B cell (primary cell): Measurements from ENCODE around the gene DLG2. TPM values are rescaled to one million over a fixed set of nuclear protein-coding genes. Genes with fewer than 3 reads are reported as not detected.

Experiments used
- ATAC-seq: fragments of 200-7000 bp; cut with Tn5 transposase; one replicate; pipeline ENCODE4 v1.10.0; 2021; ENCODE audit warnings: low read depth, mild to moderate bottlenecking, moderate number of reproducible peaks, moderate library complexity
- CTCF ChIA-PET: fragments of 350-600 bp; sonication (Branson Sonifier 250); formaldehyde crosslinking; loops from one replicate; lab custom pipeline; 2021; ENCODE audit warnings: antibody characterized with exemption, inconsistent platforms; lab: Charles Lee
- POLR2A ChIA-PET: fragments of 350-600 bp; sonication (Branson Sonifier 250); formaldehyde crosslinking; loops from one replicate; lab custom pipeline; 2021; ENCODE audit warnings: antibody characterized with exemption; lab: Charles Lee
- DNase-seq: peaks from one replicate; pipeline ENCODE4 v3.0.0; 2013
- H2AFZ ChIP-seq: 2 replicates; pipeline ENCODE4 v1.6.1; 2012; ENCODE audit warnings: mild to moderate bottlenecking, low read depth, low read length; ENCODE audit not compliant: insufficient read depth, poor library complexity, severe bottlenecking
- H3K27ac ChIP-seq, 2 donors: 1 replicate in 1 of 2; 2 replicates in 1 of 2; pipeline ENCODE4 v1.5.1; 2012 to 2013; ENCODE audit warnings: low read length in 2 of 2, mild to moderate bottlenecking in 2 of 2, moderate library complexity in 1 of 2
- H3K27me3 ChIP-seq, 4 experiments: fragments of 200-600 bp in 1 of 4; sonication (generic) in 1 of 4; replicated peaks in 1 of 4; 1 replicate in 2 of 4; 2 replicates in 2 of 4; pipeline versions ENCODE4 v1.6.1 to v1.7.0; 2013 to 2016; ENCODE audit warnings: low read length in 3 of 4, mild to moderate bottlenecking in 2 of 4, mixed read lengths in 1 of 4, moderate library complexity in 1 of 4; ENCODE audit not compliant: insufficient read depth in 4 of 4, control insufficient read depth in 3 of 4; ENCODE audit errors: control extremely low read depth in 1 of 4
- H3K36me3 ChIP-seq, 2 experiments: replicated peaks in 1 of 2; 1 replicate in 1 of 2; 2 replicates in 1 of 2; pipeline versions ENCODE4 v1.6.1 to v1.7.1; 2013; ENCODE audit warnings: low read length in 1 of 2; ENCODE audit not compliant: insufficient read depth in 2 of 2, control insufficient read depth in 1 of 2; ENCODE audit errors: control extremely low read depth in 1 of 2, extremely low read depth in 1 of 2
- H3K4me1 ChIP-seq, 2 donors: fragments of 200-600 bp in 1 of 2; sonication (generic) in 1 of 2; 1 replicate in 1 of 2; 2 replicates in 1 of 2; pipeline versions ENCODE4 v1.5.1 to v1.6.1; 2013 to 2017; ENCODE audit warnings: low read length in 2 of 2; ENCODE audit not compliant: control insufficient read depth in 2 of 2, insufficient read depth in 2 of 2
- H3K4me2 ChIP-seq: replicated peaks from 2 replicates; pipeline ENCODE3; 2012; ENCODE audit warnings: mild to moderate bottlenecking, low read depth, low read length; ENCODE audit not compliant: poor library complexity, severe bottlenecking
- H3K4me3 ChIP-seq, 5 experiments: fragments of 200-600 bp in 1 of 5; sonication (generic) in 1 of 5; 1 replicate in 3 of 5; 2 replicates in 2 of 5; pipeline versions ENCODE4 v1.5.1 to v1.7.0; 2011 to 2016; ENCODE audit warnings: low read length in 4 of 5, mild to moderate bottlenecking in 4 of 5, low read depth in 2 of 5, control low read depth in 1 of 5, moderate library complexity in 1 of 5; ENCODE audit not compliant: insufficient read depth in 1 of 5; ENCODE audit errors: control extremely low read depth in 1 of 5, extremely low read depth in 1 of 5
- H3K79me2 ChIP-seq: fragments of 200-600 bp; sonication (generic); one replicate; pipeline ENCODE4 v1.6.0; 2016; ENCODE audit warnings: low read length; ENCODE audit not compliant: control insufficient read depth, insufficient read depth
- H3K9ac ChIP-seq: fragments of 200-600 bp; sonication (generic); 2 replicates; pipeline ENCODE4 v1.6.1; 2017; ENCODE audit warnings: mild to moderate bottlenecking, low read length, moderate library complexity
- H3K9me3 ChIP-seq, 3 donors: one replicate each; pipeline versions ENCODE4 v1.6.1 to v1.7.1; 2013; ENCODE audit warnings: low read length in 2 of 3; ENCODE audit not compliant: control insufficient read depth in 2 of 3, insufficient read depth in 1 of 3; ENCODE audit errors: control extremely low read depth in 1 of 3
- H4K20me1 ChIP-seq: 2 replicates; pipeline ENCODE4 v1.6.0; 2012; ENCODE audit warnings: mild to moderate bottlenecking, low read length; ENCODE audit not compliant: insufficient read depth, control insufficient read depth, poor library complexity, severe bottlenecking
- H3K27ac Mint-ChIP-seq: one replicate; pipeline ENCODE4 v1.8.0; 2021; ENCODE audit warnings: mixed read lengths
- H3K27me3 Mint-ChIP-seq: one replicate; pipeline ENCODE4 v1.8.0; 2021; ENCODE audit warnings: mixed read lengths
- H3K4me1 Mint-ChIP-seq: one replicate; pipeline ENCODE4 v1.8.0; 2021; ENCODE audit warnings: mixed read lengths
- H3K4me3 Mint-ChIP-seq: one replicate; pipeline ENCODE4 v1.8.0; 2021; ENCODE audit warnings: mixed read lengths
- H3K9me3 Mint-ChIP-seq: one replicate; pipeline ENCODE4 v1.8.0; 2022; ENCODE audit warnings: mixed read lengths; ENCODE audit not compliant: insufficient read depth
- CTCF ChIP-seq: fragments of 200-600 bp; IDR thresholded peaks from one replicate; pipeline ENCODE4 v1.8.0; 2022; ENCODE audit warnings: antibody characterized with exemption, mild to moderate bottlenecking
- EZH2 ChIP-seq: IDR thresholded peaks from 2 replicates; pipeline ENCODE4 v1.6.1; 2012; ENCODE audit warnings: borderline replicate concordance, low read depth, mild to moderate bottlenecking, moderate library complexity, low read length; ENCODE audit not compliant: insufficient read depth, poor library complexity, severe bottlenecking
- WGBS: methylation state at CpG from one replicate; pipeline ENCODE4 v1.1.5; 2013; ENCODE audit warnings: missing lambda C conversion rate; ENCODE audit not compliant: insufficient coverage; 5-methylcytosine and 5-hydroxymethylcytosine counted together
- intact Hi-C: fragments of 100-400 bp; cut with micrococcal nuclease; formaldehyde crosslinking; loops from one replicate; pipeline ENCODE4 v1.10.0; 2022
- polyA plus RNA-seq: library from polyadenylated mRNA; depleted of rRNA; stranded (reverse); fragments of >200 nt; gene quantifications from 2 replicates; pipeline ENCODE4 v1.2.3, GENCODE V29; 2012
- total RNA-seq, 2 donors: library from RNA; stranded (reverse); fragments of 120-200 nt in 1 of 2; gene quantifications; 1 replicate in 1 of 2; 2 replicates in 1 of 2; pipeline versions ENCODE4 v1.2.3 to v1.2.4, GENCODE V29; 2013 to 2022

DLG2 gene
- total and polyA plus RNA-seq, 2 donors (not counting 1 experiment from before 2014, with no cell fraction given), result 0.54 to 5.4 TPM

- POLR2A ChIA-PET, result no interaction called here
- no peak overlapping the region for H3K9ac ChIP-seq
- H3K4me1 ChIP-seq, result no peaks in the 10 kb centered on the region
- ATAC-seq (no peak), DNase-seq (no peak)
- CTCF ChIA-PET, result no interaction called here
- H3K27me3 ChIP-seq, result no peaks in the 10 kb centered on the region
- peaks cover 0 to 11% (median 0%) of the 10 kb centered on the region in 3 donors for H3K9me3 ChIP-seq
- H2AFZ ChIP-seq, result no peak overlapping the region
- TF ChIP-seq CTCF, result no peak
- TF ChIP-seq EZH2, result no peak
- Mint-ChIP-seq H3K9me3 (peaks cover 7% of the 10 kb centered on the region), H3K27me3 (no peaks in the 10 kb centered on the region), H3K27ac (no peak overlapping the region), H3K4me3 (no peak overlapping the region), H3K4me1 (peaks cover 3% of the 10 kb centered on the region)
- intact Hi-C loops, result no loop called here
- WGBS, result 92% methylated on average over 17 of the region's 18 CpGs
- no peaks in the 10 kb centered on the region for H3K36me3 ChIP-seq
- H3K4me2 ChIP-seq, result no peak overlapping the region
- no peaks in the 10 kb centered on the region for H3K79me2 ChIP-seq
- H3K4me3 ChIP-seq, result no peak overlapping the region
- no peak overlapping the region for H3K27ac ChIP-seq
- H4K20me1 ChIP-seq, result no peaks in the 10 kb centered on the region
Measured at GRCh38 chr11:84194696-84195095, 1432.4 kb downstream of the DLG2 start.

GRCh38 chr11:84193706-84194105, 1433.4 kb downstream of the DLG2 start:
- ChIA-PET POLR2A (no interaction called here), CTCF (no interaction called here)
- no peaks in the 10 kb centered on the region for H3K4me1 ChIP-seq
- ATAC-seq (no peak), DNase-seq (no peak)
- no peak overlapping the region for H3K4me3 ChIP-seq
- H3K9me3 ChIP-seq, result peaks cover 0 to 11% (median 0%) of the 10 kb centered on the region in 3 donors
- no peak overlapping the region for H3K4me2 ChIP-seq
- Mint-ChIP-seq H3K27me3 (no peaks in the 10 kb centered on the region), H3K9me3 (peaks cover 5% of the 10 kb centered on the region), H3K4me3 (no peak overlapping the region), H3K27ac (no peak overlapping the region), H3K4me1 (peaks cover 3% of the 10 kb centered on the region)
- TF ChIP-seq EZH2, result no peak
- TF ChIP-seq CTCF, result no peak
- H2AFZ ChIP-seq, result no peak overlapping the region
- H3K9ac ChIP-seq, result no peak overlapping the region
- H3K79me2 ChIP-seq, result no peaks in the 10 kb centered on the region
- H4K20me1 ChIP-seq, result no peaks in the 10 kb centered on the region
- intact Hi-C loops, result no loop called here
- WGBS, result no CpG with 5 or more reads among the region's 2 CpGs
- no peaks in the 10 kb centered on the region for H3K36me3 ChIP-seq
- H3K27me3 ChIP-seq, result no peaks in the 10 kb centered on the region
- no peak overlapping the region for H3K27ac ChIP-seq
